A673 (cell line): ENCODE results near the gene TNKS2. TPM values are rescaled to one million over a fixed set of nuclear protein-coding genes. Genes with fewer than 3 reads are reported as not detected.

Experiments used
- BruUV-seq: library from RNA; stranded (reverse); fragments of 400-500 nt; replicated peaks from 2 replicates; lab custom pipeline; 2021; lab: Mats Ljungman, UMichigan
- CTCF ChIA-PET: fragments of 300-600 bp; sonication (Branson Sonifier 250); formaldehyde crosslinking; loops from one replicate; lab custom pipeline; 2022; ENCODE audit warnings: antibody characterized with exemption; lab: Charles Lee
- POLR2A ChIA-PET: fragments of 300-600 bp; sonication (Branson Sonifier 250); formaldehyde crosslinking; loops from one replicate; lab custom pipeline; 2022; ENCODE audit warnings: antibody characterized with exemption; ENCODE audit not compliant: low non-redundant PET; lab: Charles Lee
- DNase-seq: peaks from one replicate; pipeline ENCODE4 v3.0.0-alpha.2; 2015; ENCODE audit warnings: low spot score
- H3K27ac ChIP-seq: fragments of 200-600 bp; sonication (generic); 2 replicates; pipeline ENCODE4 v1.5.1; 2016; ENCODE audit warnings: mixed run types, low read depth, mild to moderate bottlenecking, mixed read lengths, antibody characterized with exemption, low read length; ENCODE audit not compliant: poor library complexity, severe bottlenecking
- H3K27me3 ChIP-seq: fragments of 200-600 bp; sonication (generic); replicated peaks from 2 replicates; pipeline ENCODE4 v1.6.1; 2017; ENCODE audit warnings: mixed run types, low read depth, mild to moderate bottlenecking, mixed read lengths, antibody characterized with exemption, low read length; ENCODE audit not compliant: insufficient read depth, poor library complexity
- H3K36me3 ChIP-seq: fragments of 200-600 bp; sonication (generic); 2 replicates; pipeline ENCODE4 v1.6.1; 2016; ENCODE audit warnings: mixed run types, mild to moderate bottlenecking, mixed read lengths, antibody characterized with exemption, low read length; ENCODE audit not compliant: insufficient read depth, poor library complexity, severe bottlenecking
- H3K4me1 ChIP-seq: fragments of 200-600 bp; sonication (generic); 2 replicates; pipeline ENCODE4 v1.6.1; 2017; ENCODE audit warnings: mixed run types, mild to moderate bottlenecking, mixed read lengths, antibody characterized with exemption, low read length; ENCODE audit not compliant: insufficient read depth, poor library complexity, severe bottlenecking
- H3K4me3 ChIP-seq: fragments of 200-600 bp; sonication (generic); 2 replicates; pipeline ENCODE4 v1.5.1; 2016; ENCODE audit warnings: low read depth, mixed run types, mild to moderate bottlenecking, mixed read lengths, low read length; ENCODE audit not compliant: poor library complexity, severe bottlenecking
- H3K9me3 ChIP-seq: fragments of 200-600 bp; sonication (generic); 2 replicates; pipeline ENCODE4 v1.6.1; 2016; ENCODE audit warnings: mixed run types, low read depth, mild to moderate bottlenecking, mixed read lengths, antibody characterized with exemption, low read length; ENCODE audit not compliant: poor library complexity, severe bottlenecking
- EZH2 ChIP-seq: fragments of 200-600 bp; sonication (generic); IDR thresholded peaks from 2 replicates; pipeline ENCODE4 v1.6.1; 2017; ENCODE audit warnings: borderline replicate concordance, low read depth, mild to moderate bottlenecking, mixed read lengths, antibody characterized with exemption, low read length; ENCODE audit not compliant: poor library complexity, severe bottlenecking
- intact Hi-C: fragments of 100-400 bp; cut with micrococcal nuclease; formaldehyde crosslinking; loops from one replicate; pipeline ENCODE4 v1.10.0; 2022; ENCODE audit not compliant: unreplicated experiment
- total RNA-seq: library from RNA; stranded (reverse); gene quantifications from 2 replicates; pipeline ENCODE4 v1.2.3, GENCODE V29; 2021
- TF ChIP-seq, protein P1 (sequence below): fragments of 300-800, 200-600 bp; sonication (generic); conservative IDR thresholded peaks from 2 replicates; pipeline ENCODE4 v1.5.1; 2017; ENCODE audit warnings: low read depth, mild to moderate bottlenecking, antibody characterized with exemption, low read length, moderate library complexity, mixed read lengths

TNKS2 gene
- total RNA-seq, 1 experiment from 2014 or later = 39.4 TPM

DNA sequence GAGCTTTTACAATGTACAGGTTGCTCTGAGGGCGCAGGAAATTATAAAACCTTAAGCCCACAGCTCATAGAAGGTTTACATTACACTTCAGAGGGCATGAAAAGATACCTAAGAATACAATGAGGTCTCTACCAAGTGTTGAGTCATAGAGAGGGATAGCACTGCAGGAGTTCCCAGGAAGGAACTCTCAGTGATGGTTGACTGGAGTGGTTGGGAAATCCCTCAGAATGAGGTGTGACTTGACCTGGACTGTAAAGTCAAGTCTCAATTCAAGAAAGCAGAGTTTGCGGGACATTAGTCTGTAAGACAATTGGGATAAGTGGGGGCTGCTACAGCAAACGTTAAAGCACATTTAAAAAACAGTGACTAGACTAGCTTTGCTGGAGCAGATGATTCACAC is 21.9 kb downstream of the TNKS2 start:
- Histone ChIP-seq H3K27ac (no peak overlapping the region), H3K27me3 (no peaks in the 10 kb centered on the region), H3K4me3 (no peak overlapping the region), H3K9me3 (no peaks in the 10 kb centered on the region), H3K4me1 (no peaks in the 10 kb centered on the region), H3K36me3 (peaks cover 71% of the 10 kb centered on the region)
- no peak for DNase-seq
- no TSS peak for BruUV-seq
- CTCF ChIA-PET = no interaction called here
- POLR2A ChIA-PET = no interaction called here
- TF ChIP-seq EZH2 = no peak
- TF ChIP-seq, protein P1, sequence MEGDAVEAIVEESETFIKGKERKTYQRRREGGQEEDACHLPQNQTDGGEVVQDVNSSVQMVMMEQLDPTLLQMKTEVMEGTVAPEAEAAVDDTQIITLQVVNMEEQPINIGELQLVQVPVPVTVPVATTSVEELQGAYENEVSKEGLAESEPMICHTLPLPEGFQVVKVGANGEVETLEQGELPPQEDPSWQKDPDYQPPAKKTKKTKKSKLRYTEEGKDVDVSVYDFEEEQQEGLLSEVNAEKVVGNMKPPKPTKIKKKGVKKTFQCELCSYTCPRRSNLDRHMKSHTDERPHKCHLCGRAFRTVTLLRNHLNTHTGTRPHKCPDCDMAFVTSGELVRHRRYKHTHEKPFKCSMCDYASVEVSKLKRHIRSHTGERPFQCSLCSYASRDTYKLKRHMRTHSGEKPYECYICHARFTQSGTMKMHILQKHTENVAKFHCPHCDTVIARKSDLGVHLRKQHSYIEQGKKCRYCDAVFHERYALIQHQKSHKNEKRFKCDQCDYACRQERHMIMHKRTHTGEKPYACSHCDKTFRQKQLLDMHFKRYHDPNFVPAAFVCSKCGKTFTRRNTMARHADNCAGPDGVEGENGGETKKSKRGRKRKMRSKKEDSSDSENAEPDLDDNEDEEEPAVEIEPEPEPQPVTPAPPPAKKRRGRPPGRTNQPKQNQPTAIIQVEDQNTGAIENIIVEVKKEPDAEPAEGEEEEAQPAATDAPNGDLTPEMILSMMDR = no peak
- intact Hi-C loops = no loop called here

DNA sequence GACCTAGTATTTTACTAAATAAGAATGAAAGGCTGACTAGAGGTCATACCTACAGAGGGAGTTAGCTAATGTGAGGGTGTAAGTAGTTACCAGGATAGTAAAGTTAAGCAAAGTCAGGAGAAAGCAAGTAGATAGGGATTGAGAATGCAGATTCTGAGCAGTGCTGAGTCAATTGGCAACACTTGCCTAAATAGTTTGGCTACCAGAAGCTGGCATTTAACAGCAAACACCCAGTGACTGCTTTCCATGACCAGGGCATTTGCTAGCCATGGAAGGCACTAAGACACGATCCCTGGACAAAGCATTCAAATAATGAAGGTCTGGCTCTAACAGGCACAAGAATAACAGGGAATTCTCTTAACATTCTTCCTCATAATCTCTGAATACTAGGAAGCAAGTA is 25.9 kb downstream of the TNKS2 start:
- TF ChIP-seq, protein P1 = no peak
- no peak for TF ChIP-seq EZH2
- Histone ChIP-seq H3K36me3 (peaks cover 64% of the 10 kb centered on the region), H3K9me3 (no peaks in the 10 kb centered on the region), H3K4me3 (no peak overlapping the region), H3K27ac (no peak overlapping the region), H3K27me3 (no peaks in the 10 kb centered on the region), H3K4me1 (no peaks in the 10 kb centered on the region)
- intact Hi-C loops = no loop called here
- no TSS peak for BruUV-seq
- POLR2A ChIA-PET = no interaction called here
- DNase-seq = no peak
- CTCF ChIA-PET = no interaction called here

DNA sequence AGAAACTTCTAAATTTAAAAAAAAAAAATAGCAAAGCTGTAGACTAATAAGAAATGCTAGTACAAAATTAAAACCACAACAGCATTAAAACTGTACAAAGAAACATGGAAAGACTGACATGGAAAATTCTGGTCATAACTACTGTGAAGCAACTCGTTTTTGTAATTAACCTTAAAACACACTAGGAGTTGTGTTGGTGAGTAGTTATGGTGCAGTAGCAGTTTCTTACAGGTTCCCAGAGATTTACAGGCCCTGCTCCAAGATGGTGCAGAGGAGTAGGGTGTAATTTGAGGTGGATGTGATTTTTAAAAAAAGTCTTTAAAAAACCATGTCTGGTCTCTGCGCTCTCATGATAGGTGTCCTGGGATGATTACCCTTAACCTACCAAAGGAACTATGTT is 31.0 kb downstream of the TNKS2 start:
- BruUV-seq = no TSS peak
- no peaks in the 10 kb centered on the region for H3K4me1 ChIP-seq
- H3K9me3 ChIP-seq = no peaks in the 10 kb centered on the region
- H3K27ac ChIP-seq = no peak overlapping the region
- no peak overlapping the region for H3K4me3 ChIP-seq
- CTCF ChIA-PET = no interaction called here
- no peak for DNase-seq
- POLR2A ChIA-PET = interaction anchor here (0.6 kb wide), 1 partner anchor 179 kb away, joined by 3 read pairs; no protein-coding TSS in a partner anchor
- intact Hi-C loops = no loop called here
- TF ChIP-seq, protein P1 = no peak
- TF ChIP-seq EZH2 = no peak
- no peaks in the 10 kb centered on the region for H3K27me3 ChIP-seq
- H3K36me3 ChIP-seq = peaks cover 72% of the 10 kb centered on the region
